ENCODE data around the gene CCS.
"Not testable (repeated sequence)": the region's sequence is repeated elsewhere in the genome, so short reads cannot be mapped to it uniquely, and the experiment has no call there.

Gene CCS

GRCh38 chr11:66626382-66626781 lies 33.4 kb downstream of the CCS start:
- DNase-seq (ENCODE audit: low read depth): no peak

GRCh38 chr11:66626926-66627325 lies 33.9 kb downstream of the CCS start:
- no peak for DNase-seq (ENCODE audit: low read depth)

- no peak for DNase-seq (ENCODE audit: low read depth)
Observed at GRCh38 chr11:66628061-66628603, 35.1 kb downstream of the CCS start.

GRCh38 chr11:66629356-66629755 lies 36.4 kb downstream of the CCS start:
- DNase-seq (ENCODE audit: low read depth): no peak

GRCh38 chr11:66631883-66632282 lies 38.9 kb downstream of the CCS start:
- no peak for DNase-seq (ENCODE audit: low read depth)

- DNase-seq (ENCODE audit: low read depth): no peak
Observed at GRCh38 chr11:66632952-66633351, 40.0 kb downstream of the CCS start.

- DNase-seq (ENCODE audit: low read depth): no peak
Observed at GRCh38 chr11:66636411-66636810, 43.4 kb downstream of the CCS start.

- no peak for DNase-seq (ENCODE audit: low read depth)
Observed at GRCh38 chr11:66637557-66638176, 44.7 kb downstream of the CCS start.

GRCh38 chr11:66638177-66639065 lies 45.4 kb downstream of the CCS start, which contains the start of gene RBM4:
TSS of gene RBM4 (plus strand) at chr11:66638703. CDS start at chr11:66639712, 1,009 bp downstream.
- peak; percentile 95 for DNase-seq (ENCODE audit: low read depth)

GRCh38 chr11:66639066-66639813 lies 46.3 kb downstream of the CCS start:
- DNase-seq (ENCODE audit: low read depth): no peak

GRCh38 chr11:66639814-66640340 lies 46.9 kb downstream of the CCS start:
- not testable (repeated sequence) for DNase-seq (ENCODE audit: low read depth)

- no peak for DNase-seq (ENCODE audit: low read depth)
Observed at GRCh38 chr11:66641834-66642233, 48.8 kb downstream of the CCS start.

GRCh38 chr11:66643745-66644437 lies 50.9 kb downstream of the CCS start:
- DNase-seq (ENCODE audit: low read depth): no peak

GRCh38 chr11:66646828-66647227 lies 53.8 kb downstream of the CCS start:
- DNase-seq (ENCODE audit: low read depth): no peak

- no peak for DNase-seq (ENCODE audit: low read depth)
Observed at GRCh38 chr11:66649903-66650302, 56.9 kb downstream of the CCS start.

GRCh38 chr11:66651016-66651415 lies 58.0 kb downstream of the CCS start:
- no peak for DNase-seq (ENCODE audit: low read depth)

- DNase-seq (ENCODE audit: low read depth): no peak
Observed at GRCh38 chr11:66652651-66653050, 59.7 kb downstream of the CCS start.

GRCh38 chr11:66653123-66653522 lies 60.1 kb downstream of the CCS start:
- no peak for DNase-seq (ENCODE audit: low read depth)
